H9 (cell line): Measurements from ENCODE around the gene RYR3. TPM values are rescaled to one million over a fixed set of nuclear protein-coding genes. Genes with fewer than 3 reads are reported as not detected.

ENCODE experiments used
- DNase-seq: peaks from one replicate; pipeline ENCODE4 v3.0.0-alpha.2; 2017
- H2AFZ ChIP-seq: one replicate; pipeline ENCODE4 v1.6.1; 2013; ENCODE audit warnings: mild to moderate bottlenecking, low read length, control low read depth, moderate library complexity
- H2AK5ac ChIP-seq: 2 replicates; pipeline ENCODE4 v1.6.1; 2013; ENCODE audit warnings: low read length, control low read depth, mixed read lengths; ENCODE audit not compliant: insufficient read length
- H2BK120ac ChIP-seq: one replicate; pipeline ENCODE4 v1.6.1; 2013; ENCODE audit warnings: low read depth, mild to moderate bottlenecking, low read length, control low read depth, inconsistent platforms; ENCODE audit not compliant: poor library complexity, severe bottlenecking
- H2BK12ac ChIP-seq: 2 replicates; pipeline ENCODE4 v1.6.1; 2013; ENCODE audit warnings: low read length, control low read depth, mixed read lengths, low read depth; ENCODE audit not compliant: insufficient read length
- H2BK15ac ChIP-seq: 2 replicates; pipeline ENCODE4 v1.6.1; 2013; ENCODE audit warnings: low read depth, low read length, control low read depth
- H2BK20ac ChIP-seq: one replicate; pipeline ENCODE4 v1.6.1; 2013; ENCODE audit warnings: low read depth, mild to moderate bottlenecking, low read length, control low read depth, inconsistent platforms; ENCODE audit not compliant: poor library complexity, severe bottlenecking
- H2BK5ac ChIP-seq: 2 replicates; pipeline ENCODE4 v1.6.1; 2013; ENCODE audit warnings: low read length, control low read depth, mixed read lengths; ENCODE audit not compliant: insufficient read length
- H3K14ac ChIP-seq: 2 replicates; pipeline ENCODE4 v1.6.1; 2013; ENCODE audit warnings: low read length, control low read depth; ENCODE audit not compliant: insufficient read depth
- H3K18ac ChIP-seq: 2 replicates; pipeline ENCODE4 v1.6.1; 2013; ENCODE audit warnings: low read depth, mild to moderate bottlenecking, mixed read lengths, low read length, control low read depth; ENCODE audit not compliant: insufficient read length
- H3K23ac ChIP-seq: 2 replicates; pipeline ENCODE4 v1.6.1; 2013; ENCODE audit warnings: low read length, control low read depth, mixed read lengths, low read depth; ENCODE audit not compliant: insufficient read length
- H3K23me2 ChIP-seq: 2 replicates; pipeline ENCODE4 v1.6.1; 2013; ENCODE audit warnings: low read depth, mild to moderate bottlenecking, mixed read lengths, low read length, control low read depth; ENCODE audit not compliant: insufficient read length, poor library complexity, severe bottlenecking
- H3K27ac ChIP-seq: 2 replicates; pipeline ENCODE4 v1.5.1; 2013; ENCODE audit warnings: low read length, control low read depth, mixed read lengths, low read depth; ENCODE audit not compliant: insufficient read length
- H3K27me3 ChIP-seq: 2 replicates; pipeline ENCODE4 v1.6.1; 2013; ENCODE audit warnings: low read length, control low read depth, inconsistent platforms; ENCODE audit not compliant: insufficient read depth
- H3K4ac ChIP-seq: 2 replicates; pipeline ENCODE4 v1.6.1; 2013; ENCODE audit warnings: low read depth, mild to moderate bottlenecking, control low read depth, inconsistent platforms, low read length, moderate library complexity
- H3K4me1 ChIP-seq: 2 replicates; pipeline ENCODE4 v1.6.1; 2013; ENCODE audit warnings: low read length, control low read depth, inconsistent platforms; ENCODE audit not compliant: insufficient read depth
- H3K4me2 ChIP-seq: 2 replicates; pipeline ENCODE4 v1.6.1; 2013; ENCODE audit warnings: low read length, control low read depth, mixed read lengths; ENCODE audit not compliant: insufficient read length, insufficient read depth
- H3K56ac ChIP-seq: 2 replicates; pipeline ENCODE4 v1.6.1; 2013; ENCODE audit warnings: low read depth, mild to moderate bottlenecking, mixed read lengths, low read length, control low read depth; ENCODE audit not compliant: insufficient read length
- H3K79me1 ChIP-seq: 2 replicates; pipeline ENCODE4 v1.6.1; 2013; ENCODE audit warnings: low read depth, mild to moderate bottlenecking, moderate library complexity, low read length, control low read depth, inconsistent platforms; ENCODE audit not compliant: insufficient read depth, poor library complexity, severe bottlenecking
- H3K79me2 ChIP-seq: 2 replicates; pipeline ENCODE4 v1.6.1; 2013; ENCODE audit warnings: low read length, control low read depth, inconsistent platforms; ENCODE audit not compliant: insufficient read depth
- H3K9ac ChIP-seq: 2 replicates; pipeline ENCODE4 v1.6.1; 2013; ENCODE audit warnings: low read length, control low read depth, mixed read lengths; ENCODE audit not compliant: insufficient read length; ENCODE audit errors: extremely low read depth
- H3K9me3 ChIP-seq: one replicate; pipeline ENCODE4 v1.6.1; 2013; ENCODE audit warnings: low read depth, low read length, inconsistent platforms; ENCODE audit not compliant: control insufficient read depth
- H3T11ph ChIP-seq: one replicate; pipeline ENCODE4 v1.6.1; 2013; ENCODE audit warnings: mild to moderate bottlenecking, low read length, control low read depth, inconsistent platforms
- H4K20me1 ChIP-seq: one replicate; pipeline ENCODE4 v1.6.1; 2013; ENCODE audit not compliant: control insufficient read depth, insufficient read length, insufficient read depth
- H4K5ac ChIP-seq: 2 replicates; pipeline ENCODE4 v1.6.1; 2013; ENCODE audit warnings: low read depth, mild to moderate bottlenecking, mixed read lengths, low read length, control low read depth; ENCODE audit not compliant: insufficient read length
- H4K8ac ChIP-seq: replicated peaks from 2 replicates; pipeline ENCODE4 v1.6.1; 2013; ENCODE audit warnings: low read length, control low read depth, mixed read lengths, low read depth; ENCODE audit not compliant: insufficient read length
- H4K91ac ChIP-seq: 2 replicates; pipeline ENCODE4 v1.6.1; 2013; ENCODE audit warnings: low read depth, mild to moderate bottlenecking, moderate library complexity, mixed read lengths, low read length, control low read depth; ENCODE audit not compliant: insufficient read length
- H3K27ac Mint-ChIP-seq, 3 experiments: 2 replicates in 2 of 3; 3 replicates in 1 of 3; pipeline ENCODE4 v1.8.0; 2020 to 2021; ENCODE audit warnings: mixed read lengths in 3 of 3, mild to moderate bottlenecking in 1 of 3, moderate library complexity in 1 of 3
- H3K27me3 Mint-ChIP-seq: 2 replicates; pipeline ENCODE4 v1.8.0; 2021; ENCODE audit warnings: low read depth, mild to moderate bottlenecking, moderate library complexity, mixed read lengths
- H3K36me3 Mint-ChIP-seq, 3 experiments: 2 replicates in 2 of 3; 3 replicates in 1 of 3; pipeline ENCODE4 v1.8.0; 2020 to 2021; ENCODE audit warnings: low read depth in 3 of 3, mixed read lengths in 3 of 3; ENCODE audit not compliant: insufficient read depth in 1 of 3
- H3K4me1 Mint-ChIP-seq, 2 experiments: 2 replicates each; pipeline ENCODE4 v1.8.0; 2020; ENCODE audit warnings: mixed read lengths in 2 of 2
- H3K4me3 Mint-ChIP-seq, 2 experiments: 2 replicates in 1 of 2; 3 replicates in 1 of 2; pipeline ENCODE4 v1.8.0; 2020 to 2021; ENCODE audit warnings: mild to moderate bottlenecking in 2 of 2, mixed read lengths in 2 of 2, moderate library complexity in 1 of 2
- H3K9me3 Mint-ChIP-seq, 2 experiments: 2 replicates in 1 of 2; 3 replicates in 1 of 2; pipeline ENCODE4 v1.8.0; 2020; ENCODE audit warnings: mild to moderate bottlenecking in 2 of 2, mixed read lengths in 2 of 2, moderate library complexity in 1 of 2
- WGBS: extraction: QIAGEN DNeasy Blood & Tissue Kit; methylation state at CpG from one replicate; pipeline ENCODE4 v1.1.7; 2013; ENCODE audit warnings: missing lambda C conversion rate, low lambda C conversion rate, mixed read lengths; ENCODE audit not compliant: insufficient read length; ENCODE audit errors: extremely low coverage; 5-methylcytosine and 5-hydroxymethylcytosine counted together
- total RNA-seq: library from RNA; stranded (reverse); gene quantifications from 2 replicates; pipeline ENCODE4 v1.2.1, GENCODE V29; 2021
- TF ChIP-seq, protein P1 (sequence below): fragments of 200-600 bp; sonication (generic); conservative IDR thresholded peaks from 3 replicates; pipeline ENCODE4 v1.8.0; 2021; ENCODE audit warnings: antibody characterized with exemption, mild to moderate bottlenecking

RYR3 gene
- total RNA-seq, 1 experiment from 2014 or later, result 0.85 TPM

- H2BK120ac ChIP-seq, result no peak overlapping the region
- Mint-ChIP-seq H3K4me1 (peaks cover 5% of the 10 kb centered on the region in 2 experiments), H3K27ac (no peak overlapping the region), H3K36me3 (no peaks in the 10 kb centered on the region), H3K27me3 (no peaks in the 10 kb centered on the region; the same call in 1 of the 2 replicates), H3K4me3 (no peak overlapping the region), H3K9me3 (no peaks in the 10 kb centered on the region)
- H2BK15ac ChIP-seq, result no peak overlapping the region
- no peak overlapping the region for H3K18ac ChIP-seq
- H3K56ac ChIP-seq, result no peak overlapping the region
- H3K4me2 ChIP-seq, result no peak overlapping the region
- no peak overlapping the region for H3K4ac ChIP-seq
- H4K5ac ChIP-seq, result no peak overlapping the region
- peak; percentile 36 for DNase-seq
- H3K27ac ChIP-seq, result no peak overlapping the region
- no peak overlapping the region for H3K23ac ChIP-seq
- H3K79me2 ChIP-seq, result no peaks in the 10 kb centered on the region
- no peak overlapping the region for H4K8ac ChIP-seq
- H3K4me1 ChIP-seq, result no peaks in the 10 kb centered on the region; the same call in 1 of the 2 replicates
- H3T11ph ChIP-seq, result no peak overlapping the region
- no peaks in the 10 kb centered on the region for H4K20me1 ChIP-seq
- no peaks in the 10 kb centered on the region for H3K9me3 ChIP-seq
- H2AFZ ChIP-seq, result no peak overlapping the region
- no peak overlapping the region for H3K14ac ChIP-seq
- no peaks in the 10 kb centered on the region for H3K23me2 ChIP-seq
- H3K79me1 ChIP-seq, result no peaks in the 10 kb centered on the region
- H2BK20ac ChIP-seq, result no peak overlapping the region
- no peak overlapping the region for H2BK5ac ChIP-seq
- WGBS, result no CpG with 5 or more reads among the region's 4 CpGs
- H3K27me3 ChIP-seq, result no peaks in the 10 kb centered on the region
- no peak overlapping the region for H3K9ac ChIP-seq
- H2BK12ac ChIP-seq, result no peak overlapping the region
- no peak overlapping the region for H2AK5ac ChIP-seq
- TF ChIP-seq, protein P1, sequence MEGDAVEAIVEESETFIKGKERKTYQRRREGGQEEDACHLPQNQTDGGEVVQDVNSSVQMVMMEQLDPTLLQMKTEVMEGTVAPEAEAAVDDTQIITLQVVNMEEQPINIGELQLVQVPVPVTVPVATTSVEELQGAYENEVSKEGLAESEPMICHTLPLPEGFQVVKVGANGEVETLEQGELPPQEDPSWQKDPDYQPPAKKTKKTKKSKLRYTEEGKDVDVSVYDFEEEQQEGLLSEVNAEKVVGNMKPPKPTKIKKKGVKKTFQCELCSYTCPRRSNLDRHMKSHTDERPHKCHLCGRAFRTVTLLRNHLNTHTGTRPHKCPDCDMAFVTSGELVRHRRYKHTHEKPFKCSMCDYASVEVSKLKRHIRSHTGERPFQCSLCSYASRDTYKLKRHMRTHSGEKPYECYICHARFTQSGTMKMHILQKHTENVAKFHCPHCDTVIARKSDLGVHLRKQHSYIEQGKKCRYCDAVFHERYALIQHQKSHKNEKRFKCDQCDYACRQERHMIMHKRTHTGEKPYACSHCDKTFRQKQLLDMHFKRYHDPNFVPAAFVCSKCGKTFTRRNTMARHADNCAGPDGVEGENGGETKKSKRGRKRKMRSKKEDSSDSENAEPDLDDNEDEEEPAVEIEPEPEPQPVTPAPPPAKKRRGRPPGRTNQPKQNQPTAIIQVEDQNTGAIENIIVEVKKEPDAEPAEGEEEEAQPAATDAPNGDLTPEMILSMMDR, result no peak
- no peak overlapping the region for H4K91ac ChIP-seq
Measured at GRCh38 chr15:33533197-33533596, 222.4 kb downstream of the RYR3 start.
